ENCODE measurements around the gene HLTF. TPM values are rescaled to one million over a fixed set of nuclear protein-coding genes. Genes with fewer than 3 reads are reported as not detected.

Gene HLTF
- total and polyA plus RNA-seq, 2 experiments from 2014 or later, result 89.5 to 146 TPM

- no peak overlapping the region for H3K27ac ChIP-seq (ENCODE audit: low read depth)
- H4K20me1 ChIP-seq (replicated peaks; ENCODE audit: insufficient read depth), result no peaks in the 10 kb centered on the region
- Mint-ChIP-seq H3K4me3 (no peak overlapping the region), H3K27me3 (ENCODE audit: insufficient read depth, low read depth, poor library complexity) (peaks cover 14% of the 10 kb centered on the region), H3K4me1 (no peaks in the 10 kb centered on the region), H3K36me3 (ENCODE audit: low read depth) (peaks cover 8% of the 10 kb centered on the region), H3K9me3 (peaks cover 8% of the 10 kb centered on the region), H3K27ac (no peak overlapping the region)
- H3K36me3 ChIP-seq (ENCODE audit: insufficient read depth), result no peaks in the 10 kb centered on the region
- H2AFZ ChIP-seq, result peak overlapping the region; percentile 43; the same call in 1 of the 2 replicates
- H3K27me3 ChIP-seq (ENCODE audit: insufficient read depth), result peaks cover 11% of the 10 kb centered on the region
- no peak for ATAC-seq
- H3K4me2 ChIP-seq, result no peak overlapping the region
- H3K4me3 ChIP-seq, result no peak overlapping the region
- no peaks in the 10 kb centered on the region for H3K79me2 ChIP-seq (replicated peaks; ENCODE audit: insufficient read depth)
- 0 out of 2 replicates have a peak, but pooled peaks cover 3% of the 10 kb centered on the region for H3F3A ChIP-seq (replicated peaks; ENCODE audit: low read depth)
- no peak for DNase-seq (ENCODE audit: low spot score)
- H3K4me1 ChIP-seq (ENCODE audit: insufficient read depth), result no peaks in the 10 kb centered on the region
- peaks cover 8% of the 10 kb centered on the region; the same call in 1 of the 2 replicates for H3K9me2 ChIP-seq (ENCODE audit: insufficient read depth)
- no peak for TF ChIP-seq STAT1 (IDR thresholded peaks at IDR 0.05; ENCODE audit: unreplicated experiment)
- TF ChIP-seq NANOG (IDR thresholded peaks at IDR 0.05; ENCODE audit: borderline replicate concordance), result no peak
- TF ChIP-seq ZNF462 (CRISPR knock-in tag; IDR thresholded peaks at IDR 0.05), result no peak
- TF ChIP-seq EZH2phosphoT487 (IDR thresholded peaks at IDR 0.05; ENCODE audit: unreplicated experiment), result no peak
- no peak for TF ChIP-seq CREB1 (CRISPR knock-in tag; IDR thresholded peaks at IDR 0.05; ENCODE audit: low read depth)
- no peak for TF ChIP-seq ZNF114 (CRISPR knock-in tag; IDR thresholded peaks at IDR 0.05)
- TF ChIP-seq ZNF331 (CRISPR knock-in tag; IDR thresholded peaks at IDR 0.05; ENCODE audit: low read depth), result no peak
- TF ChIP-seq REST (IDR thresholded peaks at IDR 0.05; ENCODE audit: unreplicated experiment), result no peak
- TF ChIP-seq EZH2 (IDR thresholded peaks at IDR 0.05; ENCODE audit: low read depth, unreplicated experiment), result no peak
- no peak for TF ChIP-seq JUNB (IDR thresholded peaks at IDR 0.05; ENCODE audit: unreplicated experiment)
- no peak for TF ChIP-seq CTCF (conservative IDR thresholded peaks at IDR 0.05; ENCODE audit: low read depth in 2 of 2)
- no peak for TF ChIP-seq POLR2AphosphoS5 (IDR thresholded peaks at IDR 0.05; ENCODE audit: low read depth)
- TF ChIP-seq ETS1 (IDR thresholded peaks at IDR 0.05), result no peak
Observed at GRCh38 chr3:149091983-149092382, 5.7 kb upstream of the HLTF start.

All from GM23338 (cell line).